HG02885 (cell line): Measurements from ENCODE around the gene PLEKHA1.

Experiments
- ATAC-seq: cut with Tn5 transposase; IDR thresholded peaks from one replicate; pipeline ENCODE4 v1.9.1; 2021; ENCODE audit warnings: mild to moderate bottlenecking; ENCODE audit not compliant: unreplicated experiment, poor library complexity

The PLEKHA1 gene

GRCh38 chr10:122374237-122374858 lies at the start of gene PLEKHA1:
PLEKHA1 (plus strand) TSS chr10:122374708; CDS start chr10:122393201, 18,493 bp downstream.
- ATAC-seq: peak; percentile 85

- ATAC-seq: no peak
These were observed 49.3 kb upstream of the PLEKHA1 start for GRCh38 chr10:122325235-122325634.

GRCh38 chr10:122326385-122326784 lies 48.1 kb upstream of the PLEKHA1 start:
- peak; percentile 59 for ATAC-seq

GRCh38 chr10:122326806-122327205 lies 47.7 kb upstream of the PLEKHA1 start:
- no peak for ATAC-seq

GRCh38 chr10:122327237-122328206 lies 47.0 kb upstream of the PLEKHA1 start:
- no peak for ATAC-seq

GRCh38 chr10:122328676-122329075 lies 45.8 kb upstream of the PLEKHA1 start:
- no peak for ATAC-seq

GRCh38 chr10:122329416-122329815 lies 45.1 kb upstream of the PLEKHA1 start:
- ATAC-seq: no peak

GRCh38 chr10:122331100-122331499 lies 43.4 kb upstream of the PLEKHA1 start:
- no peak for ATAC-seq

- ATAC-seq: no peak
These were observed 42.7 kb upstream of the PLEKHA1 start for GRCh38 chr10:122331615-122332446.

- peak; percentile 48 for ATAC-seq
These were observed 41.5 kb upstream of the PLEKHA1 start for GRCh38 chr10:122333037-122333436.

- no peak for ATAC-seq
These were observed 38.2 kb upstream of the PLEKHA1 start for GRCh38 chr10:122336332-122336731.

- ATAC-seq: no peak
These were observed 37.5 kb upstream of the PLEKHA1 start for GRCh38 chr10:122336961-122337360.

GRCh38 chr10:122338609-122339441 lies 35.7 kb upstream of the PLEKHA1 start:
- ATAC-seq: no peak

GRCh38 chr10:122341141-122341810 lies 33.2 kb upstream of the PLEKHA1 start:
- no peak for ATAC-seq

- no peak for ATAC-seq
These were observed 32.0 kb upstream of the PLEKHA1 start for GRCh38 chr10:122342293-122343134.

- ATAC-seq: no peak
These were observed 31.2 kb upstream of the PLEKHA1 start for GRCh38 chr10:122343135-122343800.

GRCh38 chr10:122343936-122344335 lies 30.6 kb upstream of the PLEKHA1 start:
- ATAC-seq: no peak

GRCh38 chr10:122344741-122345258 lies 29.7 kb upstream of the PLEKHA1 start:
- no peak for ATAC-seq
